DOHH2 (cell line): ENCODE results near the gene ZBTB38.

Source experiments
- H3F3A ChIP-seq: fragments of 200-600 bp; sonication (generic), shearing (Covaris generic); 2 replicates; pipeline ENCODE4 v1.6.0; 2016; ENCODE audit warnings: antibody characterized with exemption, mild to moderate bottlenecking; ENCODE audit not compliant: control insufficient read depth, insufficient read depth
- H3K27ac ChIP-seq: fragments of 200-600 bp; sonication (generic); 2 replicates; pipeline ENCODE4 v1.5.1; 2014; ENCODE audit warnings: low read depth, mild to moderate bottlenecking, low read length, moderate library complexity
- H3K27me3 ChIP-seq: fragments of 200-600 bp; sonication (generic); 2 replicates; pipeline ENCODE4 v1.6.1; 2014; ENCODE audit warnings: mild to moderate bottlenecking, low read length, mixed read lengths; ENCODE audit not compliant: control insufficient read depth
- H3K36me3 ChIP-seq: fragments of 200-600 bp; sonication (generic); 2 replicates; pipeline ENCODE4 v1.6.1; 2014; ENCODE audit warnings: mild to moderate bottlenecking, low read length, moderate library complexity, mixed read lengths; ENCODE audit not compliant: control insufficient read depth
- H3K4me1 ChIP-seq: fragments of 200-600 bp; sonication (generic); 2 replicates; pipeline ENCODE4 v1.6.1; 2014; ENCODE audit warnings: mild to moderate bottlenecking, low read length, mixed read lengths; ENCODE audit not compliant: control insufficient read depth
- H3K4me2 ChIP-seq: fragments of 200-600 bp; sonication (generic); 2 replicates; pipeline ENCODE4 v1.6.0; 2014; ENCODE audit warnings: mild to moderate bottlenecking, low read length, moderate library complexity
- H3K4me3 ChIP-seq: fragments of 200-600 bp; sonication (generic); 2 replicates; pipeline ENCODE4 v1.5.1; 2014; ENCODE audit warnings: mild to moderate bottlenecking, low read length, mixed read lengths
- H3K79me2 ChIP-seq: fragments of 200-600 bp; sonication (generic); 2 replicates; pipeline ENCODE4 v1.6.1; 2014; ENCODE audit warnings: mild to moderate bottlenecking, low read length, mixed read lengths; ENCODE audit not compliant: control insufficient read depth
- H3K9me2 ChIP-seq: fragments of 200-600 bp; sonication (generic); replicated peaks from 2 replicates; pipeline ENCODE4 v1.6.1; 2014; ENCODE audit warnings: mild to moderate bottlenecking, low read length, mixed read lengths; ENCODE audit not compliant: control insufficient read depth
- H3K9me3 ChIP-seq: fragments of 200-600 bp; sonication (generic); 2 replicates; pipeline ENCODE4 v1.6.1; 2014; ENCODE audit warnings: antibody characterized with exemption, low read length, mixed read lengths; ENCODE audit not compliant: control insufficient read depth, insufficient read depth
- H4K20me1 ChIP-seq: fragments of 200-600 bp; sonication (generic); 2 replicates; pipeline ENCODE4 v1.6.0; 2014; ENCODE audit warnings: low read depth, mild to moderate bottlenecking, antibody characterized with exemption, low read length, moderate library complexity; ENCODE audit not compliant: control insufficient read depth, insufficient read depth
- CTCF ChIP-seq: fragments of 200-600 bp; sonication (generic); IDR thresholded peaks from one replicate; pipeline ENCODE4 v1.5.1; 2014; ENCODE audit warnings: antibody characterized with exemption, mild to moderate bottlenecking, low read depth, low read length; ENCODE audit not compliant: poor library complexity, severe bottlenecking
- EZH2phosphoT487 ChIP-seq: fragments of 200-600 bp; sonication (generic); IDR thresholded peaks from 2 replicates; pipeline ENCODE4 v1.6.1; 2017; ENCODE audit warnings: borderline replicate concordance, mild to moderate bottlenecking, antibody characterized with exemption, low read length, moderate library complexity, mixed read lengths

The ZBTB38 gene

DNA sequence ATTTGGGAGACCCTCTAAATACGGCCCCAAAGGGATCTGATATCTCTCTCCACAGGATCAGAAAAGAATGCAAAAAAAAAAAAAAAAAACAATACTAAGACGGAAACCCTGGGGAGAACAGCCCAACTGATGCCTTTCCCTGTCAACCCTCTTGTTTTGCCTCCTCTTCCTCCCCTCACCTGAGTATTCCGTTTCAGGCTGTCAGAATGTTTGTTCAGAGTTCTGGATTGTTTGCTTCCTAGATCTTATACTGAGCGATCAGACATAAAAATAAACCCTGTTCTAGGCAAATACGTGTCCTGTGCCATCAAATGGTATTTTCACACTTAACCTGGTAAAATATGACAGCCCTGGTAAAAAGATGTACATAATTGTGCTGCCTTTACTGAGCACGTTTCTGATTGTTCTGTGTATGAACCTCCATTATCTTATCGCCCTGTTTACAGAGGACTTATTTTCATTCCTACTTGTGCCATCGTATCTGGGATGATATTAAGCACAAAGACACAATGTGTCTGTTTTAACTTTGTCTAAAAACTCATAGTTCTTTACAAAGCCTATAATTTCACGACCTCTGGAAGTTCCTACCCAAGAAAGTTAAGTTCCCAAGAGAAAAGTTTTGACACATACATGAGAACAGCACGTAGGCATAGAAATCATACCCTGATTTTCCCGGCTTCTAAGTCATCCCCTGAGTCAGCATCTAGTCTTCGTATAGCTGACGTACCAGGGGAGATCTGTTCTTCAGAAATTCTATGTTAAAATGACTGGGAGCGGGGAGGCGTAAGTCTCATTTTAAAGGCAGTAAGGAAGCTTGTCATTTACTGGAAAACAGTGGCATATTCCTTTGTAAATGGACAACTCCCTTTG lies 856 bp downstream of the ZBTB38 start:
- Histone ChIP-seq H3K79me2 (no peaks in the 10 kb centered on the region), H4K20me1 (no peaks in the 10 kb centered on the region), H3K9me2 (no peaks in the 10 kb centered on the region), H3K4me1 (peaks cover 8% of the 10 kb centered on the region), H3K9me3 (no peaks in the 10 kb centered on the region), H3K27me3 (no peaks in the 10 kb centered on the region), H3K27ac (no peak overlapping the region), H3F3A (peaks cover 6% of the 10 kb centered on the region; the same call in 1 of the 2 replicates), H3K4me2 (no peak overlapping the region), H3K36me3 (no peaks in the 10 kb centered on the region), H3K4me3 (no peak overlapping the region)
- TF ChIP-seq CTCF (no peak), EZH2phosphoT487 (no peak)

- Histone ChIP-seq H3K9me3 (no peaks in the 10 kb centered on the region), H3K36me3 (no peaks in the 10 kb centered on the region), H4K20me1 (no peaks in the 10 kb centered on the region), H3K27me3 (no peaks in the 10 kb centered on the region), H3K4me3 (no peak overlapping the region), H3K4me1 (peaks cover 8% of the 10 kb centered on the region), H3K4me2 (no peak overlapping the region; the same call in 1 of the 2 replicates), H3K27ac (no peak overlapping the region), H3K79me2 (no peaks in the 10 kb centered on the region), H3F3A (peaks cover 6% of the 10 kb centered on the region; the same call in 1 of the 2 replicates), H3K9me2 (no peaks in the 10 kb centered on the region)
- TF ChIP-seq EZH2phosphoT487 (no peak), CTCF (peak; percentile 85)
These were observed 1.8 kb downstream of the ZBTB38 start for GRCh38 chr3:141370065-141370533.

DNA sequence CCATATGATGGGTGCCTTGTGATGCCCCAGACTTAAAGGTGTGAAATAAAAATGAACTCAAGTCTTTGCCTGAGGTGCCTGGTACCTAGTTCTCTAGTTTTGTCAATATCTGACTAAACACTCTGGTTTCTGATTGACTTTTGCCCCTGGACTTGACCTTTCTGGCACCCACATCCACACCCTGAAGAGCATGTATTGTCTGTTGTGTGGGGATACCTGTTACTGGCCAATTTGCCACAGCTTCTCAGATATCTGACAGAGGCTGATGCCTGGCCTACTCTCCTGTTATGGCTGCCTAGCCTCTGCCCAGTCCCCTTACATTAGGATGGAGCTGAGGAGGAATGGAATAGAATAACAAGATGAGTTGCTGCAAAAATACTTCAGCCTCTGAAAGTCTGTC lies 3.6 kb downstream of the ZBTB38 start:
- no peak overlapping the region for H3K4me3 ChIP-seq
- H3K9me2 ChIP-seq: no peaks in the 10 kb centered on the region
- H3K27me3 ChIP-seq: no peaks in the 10 kb centered on the region
- H4K20me1 ChIP-seq: no peaks in the 10 kb centered on the region
- peaks cover 6% of the 10 kb centered on the region; the same call in 1 of the 2 replicates for H3F3A ChIP-seq
- H3K4me1 ChIP-seq: peaks cover 13% of the 10 kb centered on the region
- no peaks in the 10 kb centered on the region for H3K9me3 ChIP-seq
- H3K4me2 ChIP-seq: no peak overlapping the region
- no peaks in the 10 kb centered on the region for H3K79me2 ChIP-seq
- H3K36me3 ChIP-seq: no peaks in the 10 kb centered on the region
- no peak for TF ChIP-seq EZH2phosphoT487
- no peak for TF ChIP-seq CTCF
- H3K27ac ChIP-seq: no peak overlapping the region
